A172 (cell line): ENCODE data around the gene DCANP1. TPM values are rescaled to one million over a fixed set of nuclear protein-coding genes. Genes with fewer than 3 reads are reported as not detected.

Source experiments
- DNase-seq: peaks from one replicate; pipeline ENCODE4 v3.0.0-alpha.2; 2015; ENCODE audit warnings: low spot score
- total RNA-seq: library from RNA; depleted of rRNA; stranded (reverse); fragments of >200 nt; shearing (Covaris generic); gene quantifications from 2 replicates; pipeline ENCODE4 v1.2.3, GENCODE V29; 2014

The DCANP1 gene
- total RNA-seq, 1 experiment from 2014 or later: not detected

DNA sequence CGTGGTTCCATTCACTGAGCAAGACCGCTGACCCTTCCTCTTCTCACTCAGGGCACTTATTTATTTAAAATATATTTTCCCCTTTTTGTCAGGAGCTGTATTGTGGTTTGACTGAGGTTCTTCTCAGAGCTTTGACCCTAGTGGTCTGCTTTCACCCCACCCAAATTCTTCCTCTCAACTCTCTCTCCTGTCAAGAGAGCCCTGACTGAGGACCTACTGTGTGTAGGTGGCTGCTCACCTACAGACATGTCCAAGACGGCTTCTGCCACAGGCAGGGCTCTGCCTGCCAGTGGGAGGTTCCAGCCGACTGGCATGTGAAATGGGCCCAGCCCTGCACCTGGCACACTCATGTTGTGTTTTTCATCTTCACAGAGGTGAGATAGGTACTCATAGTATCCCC lies 5.2 kb downstream of the DCANP1 start:
- DNase-seq: no peak

DNA sequence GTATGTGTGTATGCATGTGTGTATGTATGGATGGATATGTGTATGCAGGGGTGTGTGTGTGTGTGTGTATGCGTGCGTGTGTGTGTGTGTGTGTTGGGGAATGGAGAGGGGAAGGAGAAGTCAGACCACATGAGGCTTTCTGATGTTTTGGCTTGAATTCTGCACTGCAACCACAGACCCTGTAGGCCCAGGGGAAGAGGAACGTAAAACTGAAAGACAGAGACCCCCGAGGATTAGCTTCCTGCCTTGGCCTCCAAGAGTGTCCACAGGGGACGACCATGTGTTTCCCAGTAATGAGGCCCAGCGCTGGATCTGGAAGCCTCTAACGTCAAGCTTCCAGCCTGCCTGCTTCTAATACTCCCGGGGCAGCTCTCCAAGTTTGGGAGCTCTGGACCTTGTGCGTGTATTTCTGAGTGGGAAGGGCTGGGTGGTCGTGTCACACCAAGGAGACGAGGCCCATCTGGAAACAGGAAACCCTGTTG lies 5.8 kb downstream of the DCANP1 start:
- DNase-seq: no peak

DNA sequence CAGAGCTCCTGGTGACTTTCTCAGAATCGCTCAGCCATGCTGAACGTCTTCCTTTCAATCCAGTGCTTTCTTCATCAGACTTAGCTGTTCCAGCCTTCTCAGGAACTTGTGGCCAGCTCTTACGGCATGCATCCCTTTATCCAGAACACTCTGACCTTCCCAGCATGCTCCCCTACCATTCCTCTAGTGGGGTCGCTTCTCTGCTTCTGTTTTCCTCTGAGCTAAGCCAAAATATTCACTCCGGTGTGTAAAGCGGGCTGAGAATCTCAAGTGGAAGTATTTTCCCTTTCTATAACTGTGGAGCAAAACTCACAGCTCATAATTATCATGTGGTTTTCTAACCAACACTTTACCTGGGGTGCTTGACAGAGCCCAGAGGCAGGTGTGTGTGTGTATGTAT lies 6.2 kb downstream of the DCANP1 start:
- DNase-seq: no peak

DNA sequence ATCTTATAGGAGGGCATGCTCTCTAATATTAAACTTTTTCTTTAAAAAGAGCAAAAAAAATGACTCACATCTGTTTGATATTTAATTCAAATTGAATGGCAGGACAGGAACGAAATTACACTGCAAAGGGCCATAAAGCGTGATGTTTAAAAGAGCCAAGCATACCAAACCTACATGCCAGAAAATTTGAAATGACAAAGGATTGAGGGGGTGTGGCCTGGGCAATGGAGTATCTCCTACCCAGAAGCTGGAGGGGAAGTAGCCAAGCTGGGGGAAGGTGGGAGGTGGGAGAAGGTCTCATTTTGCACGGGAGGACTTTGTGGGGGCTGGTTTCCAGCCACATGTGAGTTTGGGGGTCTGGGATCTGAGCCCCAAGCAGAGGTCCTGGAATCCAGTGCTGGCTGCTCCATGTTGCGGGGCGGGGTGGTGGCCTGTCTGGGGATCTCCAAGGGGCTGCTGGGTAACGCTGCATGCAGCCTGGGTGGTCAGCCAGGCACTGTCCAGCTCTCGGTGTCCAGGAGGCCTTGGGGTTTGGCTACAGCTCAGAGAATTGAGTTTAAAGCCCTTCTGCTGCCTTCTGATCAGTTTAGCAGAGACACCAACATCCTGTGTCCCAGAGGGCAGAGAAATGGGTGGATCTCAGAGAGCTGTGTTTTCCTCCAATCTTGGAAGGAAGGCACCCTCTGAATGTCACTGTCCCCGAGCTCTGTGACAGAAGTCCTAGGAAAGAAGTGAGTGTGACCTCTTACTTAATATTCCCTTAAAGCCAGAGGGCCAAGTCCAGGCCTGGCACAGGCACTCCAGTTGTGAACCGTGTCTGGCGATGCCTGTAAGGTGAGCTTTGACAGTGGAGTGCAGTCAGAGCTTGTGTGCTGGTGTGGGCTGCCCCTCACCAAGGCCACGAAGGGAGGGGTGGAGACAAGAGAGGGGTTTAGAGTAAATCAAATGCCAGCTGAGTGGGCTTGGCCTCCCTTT lies 7.6 kb downstream of the DCANP1 start:
- DNase-seq: no peak

DNA sequence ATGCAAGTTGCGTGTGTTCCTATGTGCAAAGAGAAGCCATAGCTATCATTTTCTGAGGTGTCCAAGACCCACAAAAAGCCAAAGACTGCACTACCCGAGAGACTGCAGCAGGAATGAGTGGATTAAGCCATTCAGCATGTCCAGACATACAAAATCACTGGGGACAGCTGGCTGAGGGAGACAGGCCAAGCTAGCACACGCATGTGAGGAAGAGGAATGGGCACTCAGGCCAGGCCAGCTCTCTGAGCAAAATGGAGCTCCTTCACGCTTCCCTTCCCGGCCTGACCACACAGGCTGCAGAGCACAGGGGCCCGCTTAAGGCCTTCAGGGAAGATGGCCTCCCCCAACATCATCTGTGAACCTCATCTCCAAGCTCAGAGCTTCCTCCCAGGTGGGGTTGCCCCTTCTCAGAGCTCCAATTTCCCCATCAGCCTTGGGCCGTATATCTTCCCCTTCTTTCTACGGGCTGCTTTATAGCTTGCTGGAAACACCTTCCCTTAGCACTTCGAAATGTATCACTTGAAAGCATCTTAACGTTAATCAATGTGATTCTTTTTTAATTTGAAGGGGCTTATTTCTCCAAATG lies 8.4 kb downstream of the DCANP1 start:
- no peak for DNase-seq

DNA sequence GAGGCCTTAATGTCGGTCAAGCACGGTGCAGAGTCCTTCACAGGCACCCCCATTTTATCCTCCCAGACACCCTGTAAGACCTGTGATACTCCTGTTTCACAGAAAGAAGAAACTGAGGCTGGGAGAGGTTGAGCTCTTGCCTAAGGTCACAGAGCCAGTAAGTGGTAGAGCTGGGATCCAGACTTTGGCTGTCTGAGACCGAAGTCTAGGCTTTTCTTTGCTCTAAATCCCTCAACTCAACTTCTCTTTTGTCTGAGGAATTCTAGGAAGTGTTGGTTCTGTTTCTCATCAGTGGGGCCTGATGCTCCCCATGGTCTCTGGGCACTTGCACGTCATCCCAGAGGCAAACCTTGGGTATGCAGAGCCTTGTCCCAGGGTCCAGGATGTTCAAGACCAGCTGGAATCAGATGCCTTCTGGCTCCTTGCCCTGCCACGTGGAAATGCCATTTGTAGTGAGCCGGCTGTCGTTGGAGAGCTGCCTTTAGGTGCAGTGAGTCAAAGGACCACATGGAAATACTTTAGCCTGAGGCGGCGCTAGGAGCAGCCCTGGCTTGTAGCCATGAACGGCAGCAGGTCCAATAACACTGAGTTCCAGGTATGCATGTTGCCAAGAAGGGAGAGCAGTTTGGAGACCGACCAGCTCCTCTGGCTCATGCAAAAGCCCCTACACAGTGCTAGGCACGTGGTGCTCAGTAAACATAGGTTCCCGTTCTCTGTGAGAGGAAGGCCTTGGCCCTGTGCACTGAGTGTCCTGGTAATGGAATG lies 9.2 kb downstream of the DCANP1 start:
- DNase-seq: peak; percentile 92

DNA sequence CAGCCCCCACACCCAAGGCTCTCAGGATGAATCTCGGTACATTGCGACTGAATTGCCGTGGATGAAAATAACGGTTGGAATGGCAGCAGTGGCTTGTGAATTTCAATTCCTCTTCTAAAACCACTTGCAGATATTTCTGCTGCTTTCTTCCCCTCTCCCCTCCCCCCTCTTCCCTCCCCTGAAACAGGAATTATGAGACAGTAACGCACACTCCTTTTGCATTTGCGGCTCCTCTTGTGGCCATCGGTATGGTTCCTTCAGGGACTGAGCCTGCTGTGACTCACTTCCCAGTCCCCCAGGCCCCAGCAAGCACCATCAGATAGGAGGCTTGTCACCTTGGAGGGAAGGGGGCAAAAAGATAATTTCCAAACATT lies 9.7 kb downstream of the DCANP1 start:
- DNase-seq: peak; percentile 64

DNA sequence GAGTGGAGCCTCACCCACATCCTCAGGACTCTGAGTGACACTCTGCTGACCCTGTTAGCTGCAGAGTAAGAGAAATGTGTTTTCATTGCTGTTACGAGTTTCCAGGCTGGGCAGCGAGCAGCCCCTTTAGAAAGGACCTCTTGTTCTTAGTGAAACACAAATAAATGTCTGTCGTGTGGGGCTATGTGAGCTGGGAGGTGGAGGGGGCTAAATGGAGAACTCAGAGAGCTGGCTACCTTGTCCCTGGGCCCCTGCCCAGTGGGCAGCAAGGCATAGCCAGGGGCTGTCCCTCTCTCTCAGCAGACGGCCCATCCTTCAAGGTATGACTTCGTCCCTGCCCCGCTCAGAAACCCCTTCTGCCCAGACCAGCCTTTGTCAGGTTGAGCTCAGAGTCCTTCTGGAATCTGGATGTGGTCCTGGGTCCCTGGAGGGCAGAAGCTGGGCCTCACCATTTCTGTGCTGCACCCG lies 10.2 kb downstream of the DCANP1 start:
- no peak for DNase-seq

DNA sequence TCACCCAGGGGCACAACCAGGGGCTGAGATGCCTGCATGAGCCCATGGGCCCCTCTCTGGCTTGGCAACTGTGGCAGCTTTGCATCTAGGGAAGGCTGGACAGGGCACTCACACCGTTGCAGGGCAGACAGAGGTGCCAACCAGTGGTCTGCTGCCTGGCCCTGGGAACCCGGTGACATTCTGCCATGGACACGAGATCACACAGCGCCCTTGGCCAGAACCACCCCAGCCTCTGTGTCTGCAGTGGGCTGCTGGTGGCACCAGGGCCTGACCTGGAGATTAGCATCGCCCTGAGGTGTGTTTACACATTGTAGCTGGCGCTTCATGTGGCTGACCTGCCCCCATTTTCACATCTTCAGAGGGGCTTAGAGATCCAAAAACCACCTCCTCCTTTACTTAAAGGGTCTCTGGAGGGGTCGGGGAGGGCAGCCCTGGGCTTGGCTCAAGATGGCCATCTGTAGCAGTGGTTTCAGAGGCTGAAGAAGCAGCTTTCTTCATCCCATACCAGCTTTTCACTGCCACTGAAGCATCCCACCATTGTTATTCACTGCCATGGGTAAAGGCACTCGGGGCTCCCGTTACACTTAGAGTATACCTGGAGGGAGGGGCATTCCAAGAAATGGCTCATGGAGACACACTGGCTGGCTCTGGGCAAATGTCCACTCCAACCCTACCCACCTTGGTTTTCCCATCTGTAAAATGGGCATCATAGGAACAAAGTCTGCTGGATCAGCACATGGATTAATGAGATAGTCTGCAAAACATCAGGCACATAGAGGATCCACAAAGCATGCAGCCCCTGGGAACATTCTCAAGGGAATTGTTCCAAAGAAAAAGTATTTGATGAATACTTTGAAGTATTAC lies 11.4 kb downstream of the DCANP1 start:
- no peak for DNase-seq

DNA sequence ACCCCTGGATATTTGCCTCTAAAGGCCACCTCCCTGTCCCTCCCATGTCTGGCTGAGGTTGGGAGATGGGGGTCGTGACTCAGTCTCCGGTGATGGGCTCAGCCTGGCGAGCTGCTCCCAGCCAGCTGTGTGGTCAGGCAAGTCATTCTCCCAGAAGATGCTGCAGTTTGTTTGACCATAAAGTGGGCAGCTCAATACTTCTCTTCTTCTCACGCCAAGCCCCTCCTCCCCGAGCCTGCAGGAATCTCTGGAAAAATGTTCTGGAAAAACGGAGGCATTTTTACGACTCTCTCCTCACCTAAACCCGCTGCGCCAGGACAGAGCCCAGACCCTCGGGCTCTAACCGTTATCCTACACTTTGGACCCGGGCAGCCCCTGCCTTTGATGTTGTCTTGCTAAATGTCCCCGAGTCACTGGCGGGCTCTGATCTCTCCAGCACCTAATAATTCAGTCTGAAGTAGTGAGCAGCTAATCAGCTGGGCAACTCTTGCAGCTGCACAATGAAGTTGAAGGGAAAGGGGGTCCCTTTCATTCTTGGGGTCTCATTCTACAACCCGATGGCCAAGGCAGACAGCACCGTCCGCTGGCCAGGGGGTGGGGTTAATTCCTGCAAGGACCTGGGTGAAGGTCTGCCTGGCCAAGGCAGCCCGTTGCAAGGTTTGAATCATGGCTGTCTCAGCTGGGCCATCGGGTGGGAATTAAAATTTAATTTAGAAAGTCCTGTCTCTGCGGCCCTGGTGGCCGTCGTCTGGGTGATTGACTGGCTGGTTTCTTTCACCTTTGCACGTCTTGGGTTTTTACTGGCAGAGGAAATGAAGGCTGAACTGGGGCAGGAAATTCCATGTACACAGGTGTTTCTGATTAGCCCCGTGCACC lies 12.3 kb downstream of the DCANP1 start:
- DNase-seq: no peak

DNA sequence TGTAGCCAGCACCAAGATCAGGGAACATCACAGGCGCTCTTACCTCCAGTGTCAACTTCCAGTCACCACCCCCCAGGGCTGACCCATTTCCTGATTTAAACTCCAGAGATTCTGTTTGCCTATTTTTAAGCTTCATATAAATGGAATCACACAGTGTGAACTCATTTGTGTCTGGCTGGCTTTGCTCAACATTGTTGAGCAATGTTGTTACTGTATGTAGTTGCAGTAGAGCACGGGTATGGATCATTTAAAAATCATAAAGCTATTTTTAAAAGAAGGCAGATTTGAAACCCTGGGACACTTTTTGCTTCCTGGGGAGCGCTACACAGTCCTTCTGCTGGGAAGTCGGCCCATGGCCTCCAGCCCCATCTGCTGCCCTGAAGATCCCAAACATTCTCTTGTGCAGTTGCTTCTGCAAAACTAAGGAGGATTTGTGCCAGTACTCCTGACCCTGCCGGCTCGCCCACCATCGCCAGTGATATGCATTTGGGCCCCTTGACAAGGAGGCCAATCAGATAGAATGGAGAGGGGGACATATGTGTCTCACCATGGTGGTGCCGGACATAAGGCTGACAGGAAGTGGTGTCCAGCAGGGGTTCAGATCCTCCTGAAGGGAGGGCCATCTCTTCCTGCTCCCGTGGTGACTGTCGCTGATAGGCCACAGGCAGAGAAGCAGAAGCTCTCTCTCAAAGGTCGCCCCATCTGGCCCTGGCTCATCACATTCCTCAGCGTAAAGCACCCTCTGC lies 13.3 kb downstream of the DCANP1 start:
- no peak for DNase-seq

DNA sequence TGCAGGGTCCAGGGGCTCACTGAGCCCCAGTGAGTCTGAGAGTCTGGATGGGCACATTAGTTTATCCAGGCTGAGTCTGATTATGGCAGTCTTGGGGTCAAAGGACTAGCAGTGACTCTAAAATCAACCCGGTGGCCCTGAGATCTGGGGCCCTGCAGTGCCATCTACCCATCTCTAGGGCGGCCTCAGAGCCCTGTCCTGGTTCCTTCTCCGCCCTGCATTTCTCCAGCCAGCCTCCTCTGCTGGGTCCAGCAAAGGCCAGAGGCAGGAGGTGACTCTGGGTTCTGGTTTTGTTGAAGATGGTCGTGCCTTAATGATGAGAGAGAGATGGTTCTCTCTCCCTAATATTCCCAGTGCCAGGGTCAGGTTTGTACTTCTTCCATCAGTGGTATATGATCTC lies 15.0 kb downstream of the DCANP1 start:
- no peak for DNase-seq

DNA sequence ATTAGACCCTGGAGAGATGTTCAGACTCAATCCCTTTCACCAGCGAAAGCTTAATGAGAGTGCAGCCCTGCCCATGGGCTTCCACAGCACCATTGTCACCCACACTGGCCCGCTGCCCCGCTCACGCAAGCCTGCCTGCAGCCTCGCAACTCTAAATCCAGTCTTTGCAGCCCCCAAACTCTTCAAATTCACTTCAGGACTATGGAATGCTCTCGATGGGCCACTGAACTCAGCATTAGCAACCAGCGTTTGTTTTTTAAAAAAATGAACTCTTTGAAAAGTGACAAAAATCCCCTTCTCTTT lies 17.1 kb downstream of the DCANP1 start:
- no peak for DNase-seq

DNA sequence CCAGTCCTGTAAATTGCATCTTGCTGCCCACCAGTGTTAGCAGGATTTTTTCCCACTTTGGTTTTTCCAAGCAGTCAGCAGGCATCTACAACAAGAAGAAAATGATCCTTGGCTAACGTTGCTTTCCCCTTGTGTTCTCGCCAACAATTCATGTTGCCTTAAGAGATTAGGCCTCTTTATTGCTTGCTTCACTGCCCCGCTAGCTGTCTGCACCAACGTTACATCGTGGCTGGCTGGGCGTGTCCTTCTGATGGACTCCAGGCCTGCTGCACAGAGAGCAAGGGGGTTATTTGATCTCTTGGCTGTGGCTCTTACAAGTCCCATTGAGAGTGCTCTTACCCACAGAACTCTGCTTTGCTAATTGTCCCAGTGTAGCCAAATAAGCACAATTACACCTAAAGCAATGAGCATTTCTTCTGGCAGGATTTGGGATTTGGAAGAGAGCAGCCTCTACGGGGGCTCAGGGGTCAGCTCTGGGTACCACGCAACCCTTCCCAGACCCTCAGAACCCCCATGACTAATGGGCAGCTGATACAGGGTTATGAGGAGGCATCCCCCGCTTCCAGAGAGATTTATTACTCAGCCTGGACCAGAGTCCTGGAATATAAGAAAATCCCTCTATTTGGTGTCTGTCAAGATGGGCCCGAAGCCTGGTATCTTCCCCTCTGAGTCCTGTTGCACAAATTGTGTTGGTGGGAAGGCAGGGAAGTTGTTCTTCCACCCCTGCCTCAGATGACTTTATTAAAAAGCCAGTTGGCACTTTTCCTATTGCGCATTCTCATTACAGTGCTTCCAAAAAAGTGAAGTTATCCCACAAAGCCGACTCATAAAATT lies 17.6 kb downstream of the DCANP1 start:
- DNase-seq: no peak

DNA sequence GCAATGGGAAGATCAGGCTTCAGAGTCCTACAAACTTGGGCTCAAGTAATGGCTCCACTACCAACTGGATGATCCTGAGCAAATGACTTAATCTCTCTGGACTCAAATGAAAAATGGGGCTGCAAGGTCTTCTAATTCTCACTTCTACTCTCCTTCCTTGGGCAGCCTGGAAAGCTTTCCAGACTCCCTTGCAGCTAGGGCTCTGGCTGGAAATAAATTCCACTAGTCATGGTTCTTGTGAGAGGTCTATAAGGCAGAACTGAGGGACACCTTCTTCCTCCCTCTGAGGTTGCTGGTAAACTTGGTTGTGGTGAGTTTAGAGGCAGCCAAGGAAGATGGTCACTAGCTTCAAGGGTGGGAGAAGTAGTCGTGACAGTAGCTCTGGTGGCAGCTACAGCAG lies 18.6 kb downstream of the DCANP1 start:
- DNase-seq: no peak

DNA sequence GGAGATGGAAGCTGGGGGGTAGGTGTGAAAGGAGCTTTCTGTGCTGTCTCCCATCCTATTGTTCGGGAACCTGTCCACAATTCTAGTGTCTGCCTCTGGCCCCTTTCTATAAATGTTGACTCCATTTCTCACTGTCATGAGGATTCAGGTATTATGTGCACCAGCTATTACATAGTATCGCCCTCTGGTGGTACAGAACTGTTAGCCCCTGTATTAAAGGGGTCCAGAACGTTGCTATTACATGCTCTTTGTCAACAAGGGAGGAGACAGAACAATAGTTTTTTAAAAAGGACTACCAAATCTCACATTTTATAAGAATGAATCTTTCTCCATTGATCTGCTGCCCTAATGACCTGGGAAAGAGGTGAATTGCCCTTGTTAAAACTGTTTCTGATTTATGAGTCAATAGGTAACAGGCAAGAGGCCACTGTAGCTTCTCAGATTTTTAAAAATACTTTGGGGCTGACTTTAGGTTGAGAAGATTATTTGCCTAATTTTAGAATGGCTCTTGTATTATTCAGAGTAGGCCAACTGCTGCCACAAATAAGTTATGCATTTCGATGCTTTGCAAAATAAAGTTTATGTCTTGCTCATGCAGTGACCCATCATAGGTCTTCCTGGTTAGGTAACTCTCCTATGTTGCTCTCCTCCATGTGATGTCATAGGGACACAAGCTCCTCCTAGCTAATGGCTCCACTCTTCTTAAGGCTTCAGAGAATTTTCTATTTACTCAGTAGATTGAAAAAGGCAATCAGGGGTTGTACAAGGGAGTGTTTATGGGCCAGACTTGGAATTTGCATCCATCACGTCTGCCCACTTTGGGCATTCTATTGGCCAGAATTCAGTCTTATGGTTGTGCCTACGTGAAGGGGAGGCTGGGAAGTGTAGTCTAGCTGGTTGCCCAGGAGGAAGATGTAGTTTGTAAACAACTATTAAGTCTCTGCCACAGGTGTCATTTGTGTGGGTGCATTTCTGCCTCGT lies 20.8 kb downstream of the DCANP1 start:
- DNase-seq: peak; percentile 55

DNA sequence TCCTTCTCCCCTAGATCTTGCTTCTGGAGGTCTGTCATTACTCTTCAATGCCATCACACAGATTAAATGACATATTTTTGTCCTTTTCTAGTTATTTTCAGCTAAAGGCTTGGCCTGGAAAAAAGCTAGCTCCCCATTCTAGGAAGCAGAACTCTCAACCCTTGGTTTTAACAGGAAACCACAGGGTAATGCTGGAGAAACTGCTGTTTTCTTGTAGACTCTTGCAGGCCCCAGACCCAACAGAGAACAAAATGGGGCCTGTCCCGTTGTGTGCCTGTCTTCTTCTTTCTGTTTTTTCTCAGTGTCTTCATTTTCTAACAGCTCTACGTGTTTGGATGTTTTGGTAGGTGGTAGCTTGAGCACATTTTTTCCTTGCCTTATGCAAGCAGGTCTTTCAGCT lies 21.5 kb downstream of the DCANP1 start:
- DNase-seq: no peak

DNA sequence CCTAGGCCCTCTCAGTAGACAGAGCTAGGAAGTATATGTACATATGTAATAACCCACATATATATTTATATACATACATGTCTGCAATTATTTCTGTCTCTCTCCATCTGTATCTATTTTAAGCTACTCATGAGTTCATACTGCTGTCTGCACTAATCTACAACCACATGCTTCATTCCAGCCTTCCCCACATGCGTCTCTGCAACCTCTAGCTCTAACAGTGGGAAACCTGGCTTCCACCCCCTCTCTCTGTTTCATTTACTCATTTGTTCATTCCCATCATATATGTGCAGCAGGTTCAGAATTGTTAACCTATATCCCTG lies 23.3 kb downstream of the DCANP1 start:
- no peak for DNase-seq
